Kidney epithelial cell (primary cell): ENCODE measurements around the gene LDLRAD2. TPM values are rescaled to one million over a fixed set of nuclear protein-coding genes. Genes with fewer than 3 reads are reported as not detected.

Experiments
- DNase-seq: peaks from one replicate; pipeline ENCODE4 v3.0.0-alpha.2; 2010; ENCODE audit warnings: low read depth
- H3K27me3 ChIP-seq: 2 replicates; pipeline ENCODE4 v1.6.0; 2011; ENCODE audit warnings: low read length; ENCODE audit not compliant: control insufficient read depth, insufficient read depth
- H3K36me3 ChIP-seq: 2 replicates; pipeline ENCODE4 v1.5.1; 2011; ENCODE audit warnings: low read length; ENCODE audit not compliant: control insufficient read depth, insufficient read depth
- H3K4me3 ChIP-seq: 2 replicates; pipeline ENCODE4 v1.5.1; 2011; ENCODE audit warnings: low read depth, mild to moderate bottlenecking, control low read depth, low read length
- CTCF ChIP-seq: IDR thresholded peaks from 2 replicates; pipeline ENCODE4 v1.5.1; 2011; ENCODE audit warnings: mild to moderate bottlenecking, moderate library complexity, low read length, control low read depth, inconsistent platforms; ENCODE audit not compliant: insufficient read depth, poor library complexity, severe bottlenecking
- total RNA-seq: library from RNA; depleted of rRNA; stranded (reverse); fragments of >200 nt; gene quantifications from 2 replicates; pipeline ENCODE4 v1.2.3, GENCODE V29; 2015

LDLRAD2 gene
- total RNA-seq, 1 donor from 2014 or later, result not detected

DNA sequence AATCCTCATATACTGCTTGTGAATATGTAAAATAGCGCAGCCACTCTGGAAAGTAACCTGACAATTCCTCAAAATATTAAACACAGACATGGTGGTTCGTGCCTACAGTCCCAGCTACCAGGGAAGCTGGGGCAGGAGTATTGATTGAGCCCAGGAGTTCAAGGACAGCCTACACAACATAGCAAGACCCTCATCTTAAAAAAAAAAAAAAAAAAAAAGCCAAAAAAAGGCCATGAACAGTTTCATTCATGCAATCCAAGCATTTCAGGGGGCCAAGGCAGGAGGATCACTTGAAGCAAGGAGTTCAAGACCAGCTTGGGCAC lies 33.7 kb upstream of the LDLRAD2 start:
- Histone ChIP-seq H3K27me3 (no peaks in the 10 kb centered on the region), H3K4me3 (no peak overlapping the region), H3K36me3 (no peaks in the 10 kb centered on the region)
- TF ChIP-seq CTCF, result no peak
- DNase-seq, result no peak

DNA sequence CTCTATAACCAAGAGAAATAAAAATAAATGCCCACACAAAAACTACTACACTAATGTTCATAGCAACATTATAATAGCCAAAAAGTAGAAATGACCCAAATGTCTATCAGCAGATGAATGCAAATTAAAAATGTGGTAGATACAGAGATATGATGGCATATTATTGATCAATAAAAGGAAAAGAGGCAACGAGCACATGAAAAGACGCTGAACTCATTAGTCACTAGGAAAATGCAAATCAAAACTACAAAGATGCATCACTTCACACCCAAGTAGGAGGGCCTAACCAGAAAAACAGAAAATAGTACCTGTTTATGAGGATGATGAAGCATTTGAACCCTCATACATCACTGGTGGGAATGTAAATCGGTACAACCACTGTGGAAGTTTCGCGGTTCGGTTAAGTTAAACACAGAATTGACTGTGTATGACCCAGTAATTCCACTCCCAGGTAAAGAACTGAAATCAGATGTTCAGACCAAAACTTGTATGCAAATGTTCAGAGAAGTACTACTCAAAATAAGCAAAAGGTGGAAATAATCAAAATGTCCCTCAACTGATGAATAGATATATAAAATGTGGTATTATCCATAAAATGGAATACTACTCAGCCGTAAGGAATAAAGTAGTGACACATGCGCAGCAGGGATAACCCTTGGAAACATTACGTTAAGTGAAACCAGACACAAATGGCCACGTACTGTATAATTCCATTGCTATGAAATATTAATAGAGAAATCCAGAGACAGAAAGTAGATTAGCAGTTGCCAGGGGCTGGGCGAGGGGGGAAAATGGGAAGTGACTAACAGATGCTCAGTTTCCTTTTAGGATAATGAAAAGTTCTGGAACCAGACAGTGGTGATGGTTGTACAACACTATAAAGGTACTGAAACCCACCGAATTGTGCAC lies 32.2 kb upstream of the LDLRAD2 start:
- Histone ChIP-seq H3K27me3 (no peaks in the 10 kb centered on the region), H3K36me3 (no peaks in the 10 kb centered on the region), H3K4me3 (no peak overlapping the region)
- DNase-seq, result no peak
- no peak for TF ChIP-seq CTCF

GRCh38 chr1:21781815-21782348 lies 30.2 kb upstream of the LDLRAD2 start:
- H3K27me3 ChIP-seq, result no peaks in the 10 kb centered on the region
- peak overlapping the region; percentile 89 for H3K4me3 ChIP-seq
- DNase-seq, result no peak
- no peak for TF ChIP-seq CTCF
- no peaks in the 10 kb centered on the region for H3K36me3 ChIP-seq

DNA sequence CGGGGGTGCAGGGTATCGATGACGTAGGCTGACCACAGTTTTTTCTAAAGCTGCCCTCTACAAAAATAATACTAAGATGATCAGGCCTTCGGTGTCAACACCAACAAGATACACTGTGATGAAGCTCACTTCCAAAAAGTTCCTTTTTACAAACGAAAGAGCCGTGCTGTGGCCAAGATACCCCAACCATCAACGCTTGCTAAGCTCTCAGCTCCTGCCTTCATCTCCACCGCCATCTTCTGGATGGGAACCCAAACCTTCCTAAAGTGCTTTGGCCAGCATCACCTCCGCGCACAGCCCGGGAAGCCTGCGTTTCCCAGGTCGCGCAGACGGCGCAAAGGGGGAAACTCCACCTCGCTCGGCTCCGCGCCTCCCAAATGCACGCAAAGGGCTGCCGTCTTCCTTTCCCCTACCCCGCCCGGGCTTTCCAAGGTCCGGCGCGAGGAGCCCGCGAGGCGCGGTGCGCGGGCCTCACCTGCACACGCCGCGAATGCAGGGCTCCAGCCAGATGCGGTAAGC lies 29.7 kb upstream of the LDLRAD2 start:
- H3K4me3 ChIP-seq, result peak overlapping the region; percentile 89
- peak; percentile 41 for TF ChIP-seq CTCF

DNA sequence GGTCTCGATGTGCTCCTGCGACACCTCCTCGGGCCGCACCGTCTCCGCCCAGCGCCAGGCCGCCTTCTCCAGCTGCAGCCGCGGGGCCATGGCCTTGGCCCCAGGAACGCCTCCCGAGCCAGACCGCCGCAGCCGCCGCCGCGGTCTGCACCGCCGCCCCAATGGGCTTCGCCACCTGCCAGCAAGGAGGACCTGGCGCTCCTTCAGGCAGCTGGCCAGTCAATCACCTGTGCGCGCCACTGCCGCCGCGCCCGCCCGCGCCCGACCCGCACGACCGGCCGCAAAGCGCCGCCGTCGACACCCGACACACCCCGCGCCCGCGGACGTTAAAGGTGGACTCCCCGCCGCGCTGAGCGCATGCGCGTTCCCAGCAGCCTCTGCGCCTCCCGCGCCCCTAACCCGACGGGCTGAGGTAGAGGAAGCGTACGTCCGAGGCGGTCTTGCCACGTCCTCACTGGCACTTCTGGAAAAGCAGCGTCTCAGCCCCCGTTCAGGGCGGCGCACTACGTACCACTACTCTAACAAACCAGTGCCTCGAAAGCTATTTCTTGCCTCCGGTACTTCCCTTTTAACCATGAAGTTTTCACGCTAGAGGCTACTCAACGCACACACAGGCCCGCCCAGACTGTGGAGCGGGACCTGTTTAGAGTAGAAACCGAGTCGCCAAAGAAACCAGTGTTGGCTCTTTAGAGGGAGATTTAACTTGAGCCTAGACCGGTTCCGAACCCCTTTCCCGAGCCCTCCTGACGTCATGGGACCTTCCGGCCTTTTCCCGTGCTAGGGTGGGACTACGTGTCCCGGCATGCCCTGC lies 29.0 kb upstream of the LDLRAD2 start, which contains the start of gene USP48:
TSS of gene USP48 (minus strand) at position 282 of the 811 bp plus-strand sequence. CDS start at position 90, 192 bp downstream.
- peak within 1 kb of the TSS; percentile 89 for H3K4me3 ChIP-seq
- TF ChIP-seq CTCF, result no peak
- peak; percentile 73 for DNase-seq
- no peaks in the 10 kb centered on the region for H3K27me3 ChIP-seq
- no peaks in the 10 kb centered on the region for H3K36me3 ChIP-seq

More for the DNA sequence above, 29.7 kb upstream of the LDLRAD2 start:
- no peak for DNase-seq
- Histone ChIP-seq H3K36me3 (no peaks in the 10 kb centered on the region), H3K27me3 (no peaks in the 10 kb centered on the region)
